Activated CD8-positive, alpha-beta memory T cell treated with anti-CD3 and anti-CD28 coated beads, Interleukin-2, amount 50 U/mL, for 1 hour (primary cell): ENCODE results near the gene ALDH1A1.

ENCODE experiments used
- DNase-seq: peaks from one replicate; pipeline ENCODE4 v3.0.0-alpha.2; 2020; ENCODE audit errors: extremely low read depth

The ALDH1A1 gene

DNA sequence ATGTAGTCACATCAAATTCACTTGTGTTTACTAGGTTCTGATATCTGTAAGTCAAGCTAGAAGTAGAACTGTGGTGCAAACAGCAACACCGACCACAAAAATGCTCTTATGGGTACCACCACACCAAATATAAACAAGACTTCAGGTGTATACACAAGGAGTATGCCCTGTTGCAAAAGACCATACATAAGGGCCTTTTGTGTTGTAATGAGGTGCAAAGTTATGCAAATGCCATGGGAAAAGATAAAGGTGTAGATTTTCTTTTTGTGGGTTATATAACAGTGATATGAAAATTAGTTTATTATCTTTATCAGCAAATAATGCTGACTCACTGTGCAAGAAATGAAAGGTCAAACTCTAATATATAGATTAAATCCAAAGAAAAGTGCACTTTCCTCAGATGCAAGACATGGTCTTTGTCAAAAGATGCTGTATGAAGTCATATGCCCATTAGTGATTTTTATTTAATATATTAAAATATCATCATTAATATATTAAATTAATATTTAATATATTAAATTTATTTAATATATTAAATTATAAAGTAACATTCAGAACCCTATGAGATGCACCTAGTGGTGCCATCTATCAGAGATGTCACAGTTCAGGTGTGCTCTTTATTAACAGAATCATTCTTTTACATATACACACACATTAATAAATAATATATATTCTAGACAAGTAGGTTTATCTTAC lies 26.7 kb upstream of the ALDH1A1 start:
- no peak for DNase-seq

DNA sequence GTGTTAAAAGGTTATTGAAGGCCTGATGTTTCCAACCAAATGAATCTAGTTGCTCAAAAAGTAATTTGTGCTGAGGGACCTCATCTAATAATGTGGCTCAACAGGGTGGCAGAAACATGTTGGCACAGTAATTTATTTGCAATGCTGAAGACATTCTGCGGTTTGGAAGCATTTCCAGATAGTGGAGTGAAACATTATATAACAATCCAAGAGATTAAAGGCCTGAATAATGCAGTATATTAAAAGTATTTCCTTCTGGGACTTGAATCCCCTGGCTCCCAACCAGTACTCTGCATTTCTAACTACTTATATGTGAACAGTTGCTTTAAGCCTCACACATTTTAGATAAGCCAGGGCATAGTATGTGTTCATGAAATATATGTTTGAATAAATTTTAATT lies 25.9 kb upstream of the ALDH1A1 start:
- DNase-seq: no peak

DNA sequence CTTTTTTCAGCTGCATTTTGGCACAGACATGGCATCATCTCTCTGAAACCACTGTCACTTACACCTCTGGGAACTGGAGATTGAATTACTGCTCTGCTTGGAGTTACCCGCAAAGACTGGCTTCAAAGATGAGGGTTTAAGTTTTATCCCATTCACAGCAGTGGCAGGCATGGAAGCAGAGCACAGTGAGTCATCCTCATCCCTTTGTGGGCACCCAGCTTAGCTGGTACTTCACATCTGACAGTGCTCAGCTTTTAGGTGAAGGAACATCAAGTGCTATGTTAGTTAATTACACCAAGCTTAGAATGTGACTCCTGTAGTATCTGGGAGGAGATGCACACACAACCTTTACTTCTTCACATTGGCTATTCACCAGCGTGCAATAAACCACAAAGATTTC lies 24.8 kb upstream of the ALDH1A1 start:
- no peak for DNase-seq

DNA sequence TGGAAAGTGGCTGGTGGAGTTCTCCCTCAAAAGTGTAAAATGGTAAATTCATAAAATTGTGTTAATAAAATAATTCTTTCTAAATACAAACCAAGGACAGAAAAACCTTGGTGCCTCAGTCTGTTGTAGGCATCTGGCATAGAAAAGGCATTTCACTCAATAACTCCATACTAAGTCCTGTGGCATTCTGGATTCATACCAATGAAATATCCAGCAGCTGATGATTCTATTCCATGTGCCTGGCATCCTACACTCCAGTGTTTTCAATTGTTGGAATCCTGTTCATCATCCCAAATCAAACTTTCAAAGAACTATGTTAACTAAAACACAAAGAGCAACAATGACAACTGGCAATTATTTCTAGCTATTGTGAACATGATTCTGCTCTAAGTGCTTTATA lies 21.6 kb upstream of the ALDH1A1 start:
- DNase-seq: no peak

DNA sequence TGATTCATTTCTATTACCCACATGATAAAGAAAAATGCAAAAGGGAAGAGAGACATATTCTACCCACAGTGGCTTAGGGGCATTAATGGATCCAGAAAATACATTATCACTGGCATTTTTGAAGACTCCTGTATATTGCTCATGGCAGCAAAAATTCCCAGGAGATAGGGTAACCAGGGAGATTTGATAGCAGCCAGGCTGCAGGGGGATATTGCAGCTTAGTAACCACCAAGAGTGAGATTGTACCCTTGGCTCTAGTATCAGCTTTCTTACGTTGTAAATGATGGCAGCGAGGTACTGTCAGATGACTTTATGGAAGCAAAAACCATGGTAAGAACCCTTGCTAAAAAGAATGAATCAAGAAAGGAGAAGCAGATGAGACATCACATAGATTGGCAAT lies 19.8 kb upstream of the ALDH1A1 start:
- no peak for DNase-seq

DNA sequence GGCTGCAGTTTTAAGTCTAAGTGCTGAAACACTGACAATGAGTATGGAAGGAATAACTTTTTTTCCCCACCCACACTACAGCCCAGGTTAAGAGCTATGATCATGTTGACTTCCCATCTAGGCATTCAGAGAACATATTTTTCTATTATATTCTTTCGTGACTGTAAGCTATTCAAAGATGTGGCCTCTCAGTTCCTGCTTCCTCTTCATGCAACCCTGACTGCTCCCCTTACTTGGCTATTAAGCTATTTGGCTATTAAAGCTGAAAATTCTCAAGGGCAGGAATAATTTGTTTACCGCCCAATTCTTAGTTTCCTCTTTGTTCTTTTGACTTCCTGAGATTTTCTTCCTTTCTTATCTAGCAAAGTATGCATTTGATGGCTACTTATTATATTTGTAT lies 18.6 kb upstream of the ALDH1A1 start:
- no peak for DNase-seq

DNA sequence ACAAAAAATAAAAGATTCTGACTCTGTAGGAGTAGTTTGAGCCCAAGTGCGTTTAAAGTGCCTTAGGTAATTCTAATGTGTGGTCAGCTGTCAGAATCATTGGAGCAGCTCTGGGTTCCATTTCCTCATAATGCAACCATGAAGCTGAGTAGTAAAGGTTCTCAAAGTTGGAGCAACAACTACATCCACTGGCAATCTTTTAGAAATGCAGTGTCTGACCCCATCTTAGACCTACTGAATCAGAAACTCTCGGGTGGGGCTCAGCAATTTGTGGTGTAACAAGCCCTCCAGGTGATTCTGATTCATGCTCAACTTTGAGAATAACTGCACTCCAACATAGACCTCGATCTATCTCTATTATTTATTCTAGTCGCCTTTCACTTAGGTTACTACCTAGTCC lies 7.6 kb upstream of the ALDH1A1 start:
- DNase-seq: no peak

DNA sequence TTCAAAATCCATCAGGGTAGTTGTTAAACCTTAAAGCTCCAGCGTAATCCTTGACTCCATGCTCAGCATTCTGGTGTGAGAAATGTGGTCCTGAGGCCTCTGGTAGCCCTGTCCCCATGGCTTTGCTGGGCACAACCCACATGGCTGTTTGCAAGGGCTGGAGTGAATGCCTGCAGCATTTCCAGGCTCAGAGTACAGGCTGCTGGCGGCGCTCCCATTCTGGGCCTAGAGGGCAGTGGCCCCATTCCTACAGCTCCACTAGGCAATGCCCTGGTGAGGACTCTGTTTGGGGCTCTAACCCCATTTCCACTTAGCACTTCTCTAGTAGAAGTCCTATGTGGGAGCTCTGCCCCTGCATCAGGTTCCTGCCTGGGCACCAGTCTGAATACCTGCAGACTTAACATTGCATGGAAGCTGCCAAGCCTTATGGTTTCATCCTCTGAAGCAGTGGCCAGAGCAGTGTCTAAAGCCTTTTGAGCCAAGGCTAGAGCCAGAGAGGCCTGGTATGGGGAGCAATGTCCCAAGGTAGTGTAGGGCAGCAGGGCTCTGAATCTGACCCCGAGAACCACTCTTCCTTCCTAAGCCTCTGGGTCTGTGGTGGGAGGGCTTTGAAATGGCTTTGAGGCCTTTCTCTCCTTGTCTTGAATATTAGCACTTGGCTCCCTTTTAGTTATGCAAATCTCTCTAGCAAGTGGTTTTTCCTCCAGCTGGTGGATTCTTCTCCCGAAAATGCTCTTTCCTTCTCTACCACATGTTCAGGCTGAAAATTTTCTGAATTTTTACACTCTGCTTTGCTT lies 5.8 kb upstream of the ALDH1A1 start:
- DNase-seq: no peak

DNA sequence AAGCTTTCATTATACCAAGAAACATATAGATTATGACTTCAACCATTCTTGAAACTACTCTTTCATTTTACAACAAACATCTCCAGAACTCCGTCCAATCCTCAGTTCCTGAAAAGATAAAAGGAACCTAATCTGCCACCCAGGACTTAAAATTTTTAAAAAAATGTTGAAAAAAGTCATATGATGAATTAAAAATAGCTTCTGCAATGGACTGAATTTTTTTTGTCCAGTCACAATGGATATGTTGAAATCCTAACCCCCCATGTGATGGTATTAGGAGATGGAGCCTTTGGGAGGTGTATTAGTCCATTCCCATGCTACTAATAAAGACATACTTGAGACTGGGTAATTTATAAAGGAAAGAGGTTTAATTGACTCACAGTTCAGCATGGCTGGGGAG lies 2.7 kb upstream of the ALDH1A1 start:
- no peak for DNase-seq

DNA sequence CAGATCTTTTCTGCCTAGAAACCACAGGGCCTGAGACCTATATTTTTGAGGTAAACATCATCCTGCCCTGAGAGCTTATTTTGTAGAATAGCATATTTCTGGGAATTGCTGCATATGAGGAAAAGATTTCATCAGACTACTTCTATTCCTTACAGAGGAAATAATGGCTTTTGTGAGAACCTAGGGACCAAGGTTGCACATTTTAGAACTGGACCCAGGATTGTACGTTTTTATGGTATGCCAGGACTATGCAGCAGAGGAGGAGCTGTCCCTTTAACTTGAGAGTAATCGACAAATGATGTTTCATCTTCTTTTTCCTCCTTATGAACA lies 2.2 kb upstream of the ALDH1A1 start:
- DNase-seq: no peak

DNA sequence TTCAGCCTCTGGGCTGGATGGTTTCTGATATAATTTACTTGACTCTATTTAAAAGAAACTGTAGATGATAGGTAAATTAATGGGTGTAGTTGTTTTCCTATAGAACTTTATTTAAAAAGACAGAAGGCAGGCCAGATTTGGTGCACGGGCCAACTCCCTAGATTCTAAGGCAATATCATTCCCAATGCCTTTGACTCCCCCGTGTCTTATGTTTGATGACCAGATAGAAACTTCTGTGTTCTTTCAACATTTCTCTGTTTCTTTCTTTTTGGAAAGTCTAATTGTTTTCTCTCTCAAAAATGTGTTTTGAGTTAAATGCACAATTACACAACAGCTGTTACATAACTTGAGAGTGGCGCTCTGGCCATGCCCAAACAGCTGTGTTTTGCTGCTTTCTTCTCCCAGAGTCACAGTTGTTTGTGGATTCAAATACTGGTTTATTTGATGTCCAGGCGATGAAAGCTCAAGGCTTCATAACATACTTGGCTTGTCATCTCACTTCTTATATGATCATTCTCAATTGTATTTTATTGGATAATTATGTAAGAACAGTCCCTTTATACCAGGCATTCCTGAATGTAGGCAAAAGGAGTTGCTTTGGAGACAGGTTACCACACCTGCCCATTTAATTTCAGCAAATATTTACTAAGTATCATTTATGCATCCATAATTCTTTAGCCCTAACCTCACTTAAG lies 1.7 kb upstream of the ALDH1A1 start:
- no peak for DNase-seq

DNA sequence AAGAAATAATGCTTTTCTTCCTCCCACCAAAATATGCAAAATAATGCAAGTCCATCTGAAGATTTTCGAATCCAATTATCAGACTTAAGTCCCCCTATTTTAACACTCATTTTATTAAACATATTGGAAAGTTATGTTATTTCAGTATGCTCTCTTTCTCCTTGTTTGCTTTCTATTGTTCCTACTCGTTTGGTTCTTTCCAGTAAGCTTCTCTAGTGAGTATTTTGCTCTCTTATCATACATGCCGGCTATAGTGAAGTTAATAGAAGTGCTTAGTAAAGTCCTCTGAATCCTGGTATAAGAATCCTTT lies 517 bp downstream of the ALDH1A1 start:
- no peak for DNase-seq

DNA sequence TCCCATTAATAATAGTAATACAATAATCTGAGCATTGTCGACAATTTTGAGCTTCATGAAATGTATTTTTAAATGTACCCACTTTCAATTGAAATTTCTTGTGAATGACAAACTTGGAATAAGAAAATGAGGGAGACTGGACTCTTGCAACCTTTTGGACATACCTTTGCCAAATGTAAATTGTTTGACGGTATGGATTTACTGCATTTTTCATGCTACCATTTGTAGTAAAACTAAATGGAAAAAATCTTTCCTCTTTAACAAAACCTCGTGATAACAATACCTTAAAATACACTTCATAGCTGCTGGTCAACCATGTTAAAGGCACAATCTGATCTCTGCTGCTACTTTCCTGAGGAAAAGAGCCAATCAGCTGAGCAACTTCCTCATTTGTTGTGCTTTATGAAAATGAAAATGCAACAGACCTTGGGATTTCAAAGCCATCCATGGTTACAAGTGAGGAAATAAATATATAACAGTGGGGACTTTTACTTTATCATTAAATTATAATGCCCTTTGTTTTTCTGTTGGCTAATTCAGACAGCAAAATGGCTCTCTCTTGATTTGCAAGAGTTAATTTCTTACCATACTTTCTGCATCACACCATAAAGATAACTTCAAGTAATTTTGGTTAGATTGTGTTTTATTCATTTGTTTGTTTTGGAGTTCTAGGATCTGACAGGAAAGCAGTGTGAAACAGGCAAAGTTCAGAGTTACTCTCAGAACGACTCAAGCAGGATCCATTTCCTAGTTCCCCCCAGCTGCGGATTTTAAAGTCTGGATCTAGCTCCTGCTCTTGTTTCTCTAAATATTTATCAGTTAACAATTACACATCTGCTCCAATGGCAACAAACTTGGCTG lies 1.1 kb downstream of the ALDH1A1 start:
- no peak for DNase-seq

DNA sequence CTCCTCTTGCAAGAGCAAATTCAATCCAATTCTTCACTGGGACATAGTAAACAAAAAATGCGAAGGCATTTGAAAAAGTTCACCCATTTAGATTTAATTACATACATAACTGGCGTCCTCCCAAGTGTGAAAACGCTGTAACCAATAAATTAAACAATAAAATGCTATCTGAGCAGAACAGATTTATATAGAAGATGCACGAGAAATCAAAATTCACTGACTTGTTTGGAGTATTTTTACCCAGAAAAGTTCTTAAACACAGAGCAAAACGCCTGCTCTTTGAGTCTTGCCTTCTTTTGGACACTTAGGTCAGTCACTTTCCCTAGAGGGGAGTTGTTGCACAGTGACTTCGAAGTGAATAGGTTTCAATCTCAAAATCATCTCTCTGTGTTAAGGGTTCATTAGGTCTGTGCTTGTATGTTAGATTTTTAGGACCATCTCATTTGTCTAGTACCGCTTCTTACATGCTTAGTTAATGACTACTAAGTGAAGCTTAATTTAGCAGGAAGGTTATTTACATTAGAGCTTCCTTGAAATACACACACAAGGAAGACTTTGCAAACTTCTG lies 1.9 kb downstream of the ALDH1A1 start:
- DNase-seq: no peak

DNA sequence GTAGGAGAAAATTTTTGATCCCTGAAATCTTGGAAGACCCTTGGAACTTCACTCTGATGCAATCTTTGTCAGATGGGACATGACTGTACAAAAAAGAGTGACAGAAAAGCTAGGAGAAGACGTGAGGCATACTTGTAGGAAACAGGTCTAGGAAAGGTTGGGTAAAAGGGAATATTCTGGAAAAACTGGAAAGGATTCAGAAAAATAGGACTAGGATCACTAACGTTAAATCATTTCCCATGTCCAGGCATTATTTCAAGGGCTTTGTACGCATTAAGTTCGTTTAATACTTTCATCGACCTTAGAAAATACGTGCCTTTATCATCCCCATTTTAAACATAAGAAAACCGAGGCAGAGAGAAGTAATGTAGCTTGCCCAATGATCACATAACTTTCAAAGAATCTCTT lies 2.9 kb downstream of the ALDH1A1 start:
- DNase-seq: no peak

DNA sequence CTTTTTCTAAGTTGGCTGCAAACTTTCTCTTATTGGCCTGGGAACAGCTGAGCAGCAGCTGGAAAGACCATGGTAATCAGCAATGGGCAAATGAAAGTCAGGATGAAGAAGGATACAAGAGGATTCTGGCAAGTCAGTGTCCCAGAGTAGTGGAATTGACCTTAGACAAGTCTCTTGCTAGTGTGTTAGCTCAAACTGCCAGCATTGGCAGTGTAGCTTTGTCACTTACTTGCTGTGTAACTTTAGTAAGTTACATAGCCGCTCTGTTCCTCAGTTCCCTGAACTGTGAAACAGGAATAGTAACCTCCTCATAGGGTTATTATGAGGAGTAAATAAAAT lies 3.6 kb downstream of the ALDH1A1 start:
- no peak for DNase-seq

DNA sequence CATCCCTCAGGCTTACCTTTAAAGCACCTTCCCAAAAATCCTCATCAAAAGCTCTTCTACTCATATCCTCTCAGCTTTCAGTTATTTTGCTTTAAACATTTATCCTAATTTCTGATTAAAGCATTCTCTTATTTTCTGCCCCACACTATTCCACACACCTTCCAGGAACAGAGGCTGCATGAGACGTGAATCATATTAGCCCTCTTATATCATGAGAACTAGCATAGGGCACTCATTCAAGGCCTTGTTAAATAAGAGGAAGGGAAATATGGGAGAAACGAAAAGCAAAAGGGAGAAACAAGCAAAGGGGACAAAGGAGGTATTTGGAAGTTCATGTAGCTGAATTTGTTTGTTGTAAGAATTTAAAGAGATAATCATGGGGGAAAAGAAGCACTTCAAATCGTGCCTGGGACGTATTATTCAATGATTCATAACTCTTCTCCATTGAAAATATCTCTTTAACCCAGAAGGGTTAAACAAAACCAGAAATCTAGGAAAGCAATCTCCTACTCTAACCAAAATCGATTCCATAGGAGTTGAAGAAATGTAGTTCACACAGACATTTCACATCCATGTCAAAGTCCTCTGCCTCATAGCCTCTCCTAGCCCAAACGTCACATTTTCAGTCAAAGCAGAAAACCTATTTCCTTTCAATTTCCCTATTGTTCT lies 4.1 kb downstream of the ALDH1A1 start:
- DNase-seq: no peak

DNA sequence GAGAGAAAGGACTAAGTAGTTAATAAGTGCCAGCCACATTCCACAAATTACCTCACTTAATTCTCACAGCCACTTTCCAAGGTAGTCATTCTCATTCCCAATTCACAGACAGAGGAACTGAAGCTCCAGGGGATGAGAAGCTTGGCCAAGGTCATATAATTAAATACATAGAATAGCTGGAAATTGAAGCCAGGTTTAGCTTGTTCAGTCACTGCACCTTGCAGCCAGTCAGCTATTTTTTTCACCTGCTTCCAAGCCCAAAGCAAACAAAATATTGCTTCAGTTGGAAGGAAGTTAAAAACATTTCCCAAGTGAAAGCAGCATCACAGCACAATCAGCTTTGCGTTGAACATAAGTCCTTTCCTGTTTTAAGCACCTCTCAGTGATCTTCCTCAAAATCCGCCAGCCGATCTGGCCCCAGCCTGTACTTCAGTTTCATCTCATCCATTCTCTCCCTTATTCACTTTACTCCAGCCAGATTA lies 4.8 kb downstream of the ALDH1A1 start:
- DNase-seq: no peak

DNA sequence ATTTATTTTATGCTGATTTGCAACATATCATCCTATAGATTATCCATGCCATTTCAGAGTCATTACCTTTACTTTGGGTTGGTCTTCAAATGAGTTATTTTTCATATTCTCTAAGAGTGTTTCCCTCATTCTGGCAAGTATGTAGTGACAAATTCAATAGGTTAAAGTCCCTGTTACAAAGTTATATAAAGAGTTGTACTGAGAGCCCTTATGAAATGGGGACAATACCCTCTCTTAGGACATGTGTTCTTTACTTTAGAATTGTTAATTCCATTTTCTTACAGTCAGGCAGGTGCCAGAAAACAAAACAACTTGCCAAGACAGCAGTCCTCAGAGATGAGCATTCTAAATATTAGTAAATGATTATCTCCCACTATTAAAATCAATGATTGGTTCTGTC lies 6.0 kb downstream of the ALDH1A1 start:
- DNase-seq: no peak

DNA sequence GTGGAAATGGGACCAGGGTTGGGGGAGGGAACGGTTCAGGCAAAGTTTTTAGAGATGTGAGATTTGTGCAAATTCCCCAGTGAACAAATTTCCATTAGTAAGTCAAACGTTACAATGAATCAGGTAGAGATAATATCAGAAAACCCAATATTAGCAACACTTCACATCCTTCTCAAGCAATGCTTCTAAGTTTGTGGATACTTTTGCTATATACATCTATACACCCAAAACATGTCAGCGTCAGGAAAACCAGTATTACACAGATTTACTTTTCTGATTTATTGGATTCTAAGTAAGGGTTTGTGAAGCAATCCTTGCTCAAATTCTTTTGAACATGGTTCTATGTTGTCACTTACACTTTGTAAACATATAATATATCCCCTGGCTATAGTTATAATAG lies 6.5 kb downstream of the ALDH1A1 start:
- DNase-seq: no peak

DNA sequence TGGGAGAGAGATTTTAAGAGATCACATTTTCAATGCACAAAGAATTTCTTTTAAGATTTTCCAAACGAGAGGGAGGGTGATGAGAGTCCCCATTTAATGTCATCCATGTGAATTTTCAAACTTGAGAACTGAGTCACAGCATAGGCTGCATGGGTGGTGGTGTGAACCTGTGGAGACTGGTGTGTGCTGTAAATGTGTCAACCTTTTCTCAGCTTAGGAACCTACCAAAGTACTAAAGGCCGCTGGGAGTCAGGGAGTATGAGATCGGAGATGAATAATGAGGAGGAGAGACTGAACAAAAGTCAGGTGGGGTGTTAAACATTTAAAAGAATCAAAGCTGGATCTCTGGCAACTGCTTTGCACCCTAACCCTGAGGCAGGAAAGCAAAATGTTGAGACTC lies 7.5 kb downstream of the ALDH1A1 start:
- DNase-seq: no peak
